Activated CD8-positive, alpha-beta memory T cell treated with anti-CD3 and anti-CD28 coated beads for 24 hours (primary cell): Measurements from ENCODE around the gene HIVEP1.
"Not testable (repeated sequence)": the region's sequence is repeated elsewhere in the genome, so short reads cannot be mapped to it uniquely, and the experiment has no call there.

Experiments used
- DNase-seq: peaks from one replicate; pipeline ENCODE4 v3.0.0-alpha.2; 2020

The HIVEP1 gene

DNA sequence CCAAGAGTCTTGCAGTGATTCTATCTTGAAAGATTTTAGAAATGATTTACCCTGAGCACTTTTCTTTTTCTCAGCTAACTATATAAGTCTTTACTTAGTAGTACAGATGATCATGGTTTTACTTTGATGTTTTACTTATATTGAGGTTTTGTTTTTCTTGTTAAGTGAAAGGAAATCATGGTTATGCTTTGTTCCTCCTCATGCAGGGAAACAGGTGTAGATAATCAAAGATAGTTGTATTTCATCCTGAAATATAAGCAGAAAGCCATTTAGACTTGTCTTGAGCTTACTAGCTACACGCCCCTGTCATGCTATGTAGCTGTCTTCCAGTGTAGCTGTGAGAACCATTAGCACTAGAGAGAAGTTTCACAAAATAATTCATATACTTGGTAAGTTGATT, 113.9 kb downstream of the HIVEP1 start:
- DNase-seq, result no peak

DNA sequence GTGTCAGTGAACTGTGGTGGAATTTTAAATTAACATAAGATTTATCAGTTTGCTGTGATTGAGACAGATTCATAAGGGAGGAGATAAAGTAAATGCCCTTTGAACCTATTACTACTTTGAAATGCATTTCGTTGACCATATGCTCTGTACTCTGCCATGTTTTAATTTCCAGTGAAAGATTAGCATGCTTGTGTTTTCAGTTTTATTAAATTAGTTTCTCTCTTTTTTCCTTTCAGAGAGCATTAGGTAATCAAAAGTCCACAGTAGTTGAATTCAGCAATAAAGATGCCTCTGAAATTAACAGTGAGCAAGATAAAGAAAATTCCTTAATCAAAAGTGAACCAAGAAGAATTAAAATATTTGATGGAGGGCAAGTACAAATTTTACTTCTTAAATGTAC, 117.4 kb downstream of the HIVEP1 start:
- DNase-seq, result no peak

- DNase-seq, result no peak
Measured at GRCh38 chr6:12132351-12133222, 120.5 kb downstream of the HIVEP1 start.

- DNase-seq, result no peak
Measured at GRCh38 chr6:12134581-12134980, 122.5 kb downstream of the HIVEP1 start.

GRCh38 chr6:12134991-12135390, 122.9 kb downstream of the HIVEP1 start:
- no peak for DNase-seq

DNA sequence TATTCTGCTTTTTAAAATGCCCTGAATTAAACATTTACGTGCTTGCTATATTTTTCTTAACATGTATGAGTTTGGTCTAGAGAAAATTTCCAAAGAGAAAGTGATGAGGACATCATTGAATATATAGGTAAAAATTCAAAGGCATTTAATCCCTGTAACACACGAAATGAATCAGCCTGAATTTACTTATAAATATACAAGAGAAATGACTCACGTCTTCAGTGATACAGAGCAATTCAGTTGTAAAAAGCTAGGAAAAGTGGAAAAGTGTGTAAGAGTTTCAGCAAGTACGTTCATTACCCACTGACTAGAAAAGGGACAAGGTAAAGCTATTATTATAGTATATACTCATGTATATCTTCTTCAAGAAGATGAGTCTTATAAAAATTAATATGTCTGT, 124.8 kb downstream of the HIVEP1 start:
- no peak for DNase-seq

DNA sequence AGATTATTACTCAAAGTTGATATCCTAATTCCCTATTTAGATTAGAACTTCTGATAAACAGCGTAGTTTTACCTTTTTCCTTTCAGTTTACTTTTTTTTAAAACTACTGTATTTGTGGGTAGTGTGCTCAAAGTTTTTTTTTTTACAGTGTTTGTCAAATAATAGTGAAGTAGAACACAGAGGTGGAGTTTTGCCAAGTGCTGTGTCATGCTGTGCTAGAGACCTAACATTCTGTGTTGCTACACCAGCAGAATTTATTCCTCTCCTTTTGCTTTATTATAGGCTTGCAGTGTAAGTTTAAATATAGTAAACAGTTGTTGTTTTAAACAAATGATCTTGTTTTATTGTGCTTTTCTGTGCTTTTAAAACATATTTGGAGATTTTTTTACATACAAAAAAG, 125.4 kb downstream of the HIVEP1 start:
- no peak for DNase-seq

DNA sequence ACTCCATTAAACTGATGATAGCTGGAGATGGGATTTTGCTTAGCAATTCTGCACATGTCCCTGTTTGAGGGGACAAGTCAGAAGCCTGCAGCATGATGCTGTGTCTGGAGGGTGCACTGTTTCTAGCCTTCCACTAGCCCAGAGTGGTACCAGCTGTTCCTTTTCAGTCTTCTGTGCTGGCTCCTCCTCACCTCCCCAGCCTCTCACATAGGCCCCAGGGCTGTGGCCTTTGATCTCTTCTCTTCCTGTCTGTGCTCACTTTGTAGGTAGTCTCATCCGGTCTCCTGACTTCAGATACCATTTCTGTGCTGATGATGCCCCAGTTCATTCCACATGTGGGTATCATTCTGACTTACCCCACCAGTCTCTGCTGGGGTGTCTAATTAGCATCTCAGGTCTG, 126.3 kb downstream of the HIVEP1 start:
- DNase-seq, result no peak

DNA sequence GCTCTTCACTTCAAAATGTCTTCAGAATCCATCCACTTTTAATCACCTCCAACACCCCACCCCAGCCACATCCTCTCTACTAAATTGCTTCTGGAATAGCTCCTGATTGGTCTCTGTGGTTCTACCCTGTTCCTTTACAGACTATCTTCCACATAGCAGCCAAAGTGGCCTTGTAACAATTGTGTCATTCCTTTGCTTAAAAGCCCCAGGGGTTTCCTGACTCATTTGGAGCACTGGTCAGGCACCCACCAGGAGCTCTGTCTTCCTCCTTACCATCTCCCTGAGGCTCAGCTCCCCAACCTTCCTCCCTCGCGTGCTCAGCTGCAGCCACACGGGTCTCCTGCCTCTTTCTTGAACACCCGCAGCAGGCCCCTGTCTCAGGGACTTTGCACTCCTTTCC, 126.8 kb downstream of the HIVEP1 start:
- no peak for DNase-seq

DNA sequence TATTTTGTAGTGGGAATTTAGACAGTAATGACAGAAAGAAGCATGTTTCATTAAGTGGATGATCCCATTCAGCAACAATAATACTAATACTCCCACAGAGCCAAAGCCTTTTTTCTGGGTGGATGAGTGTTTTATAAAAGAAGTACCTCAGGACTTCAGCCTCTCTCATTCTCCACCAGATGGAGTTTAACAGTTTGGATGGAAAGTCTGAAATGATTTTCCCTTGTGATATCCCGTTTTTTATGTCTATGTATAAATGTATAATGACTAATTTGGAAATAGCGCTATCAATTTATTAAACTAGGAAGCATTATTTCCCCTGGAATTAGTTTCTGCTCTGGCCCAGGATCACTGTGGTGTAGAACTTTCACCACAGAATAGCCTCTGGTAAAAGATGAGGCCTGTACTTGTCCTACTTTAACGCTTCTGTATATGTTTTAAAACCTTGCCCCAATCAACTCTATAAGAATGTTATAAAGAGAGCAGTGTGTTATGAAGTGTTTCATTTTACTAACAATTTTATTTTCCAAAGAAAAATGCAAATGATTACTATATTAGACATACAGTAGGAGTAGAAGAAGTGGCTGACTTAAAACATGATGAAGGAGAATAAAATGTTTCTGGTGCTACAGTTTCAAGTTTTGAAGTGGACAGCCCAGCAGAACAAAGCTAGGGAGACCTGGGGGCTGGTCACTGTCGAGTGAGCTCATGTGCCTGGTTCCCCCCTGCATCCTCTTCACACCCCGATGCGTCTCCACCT, 135.6 kb downstream of the HIVEP1 start:
- no peak for DNase-seq

- no peak for DNase-seq
Measured at GRCh38 chr6:12148317-12148801, 136.2 kb downstream of the HIVEP1 start.

DNA sequence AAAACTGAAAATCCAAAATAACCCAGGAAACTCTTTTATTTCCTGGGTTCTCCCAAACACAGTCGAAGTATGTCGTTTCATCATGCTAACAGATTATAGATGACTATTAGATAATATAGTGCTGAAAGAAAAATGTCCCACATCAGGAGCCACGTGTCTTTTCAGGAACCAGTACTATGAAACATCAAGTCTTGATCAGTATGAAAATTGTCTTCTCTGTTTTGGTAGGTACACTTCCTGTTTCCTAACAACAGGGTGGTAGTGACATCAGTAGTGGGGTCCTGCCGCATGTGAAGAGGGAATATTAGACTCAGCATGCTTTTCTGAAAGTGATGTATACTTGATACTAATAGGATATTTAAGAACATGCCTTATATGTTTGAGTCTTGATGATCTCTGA, 136.7 kb downstream of the HIVEP1 start:
- DNase-seq, result no peak

GRCh38 chr6:12149944-12150510, 137.9 kb downstream of the HIVEP1 start:
- DNase-seq, result no peak

GRCh38 chr6:12150812-12151432, 138.8 kb downstream of the HIVEP1 start:
- peak; percentile 64 for DNase-seq

GRCh38 chr6:12151433-12151820, 139.3 kb downstream of the HIVEP1 start:
- no peak for DNase-seq

GRCh38 chr6:12152023-12152970, 140.2 kb downstream of the HIVEP1 start:
- DNase-seq, result no peak

GRCh38 chr6:12155769-12156168, 143.7 kb downstream of the HIVEP1 start:
- not testable (repeated sequence) for DNase-seq

DNA sequence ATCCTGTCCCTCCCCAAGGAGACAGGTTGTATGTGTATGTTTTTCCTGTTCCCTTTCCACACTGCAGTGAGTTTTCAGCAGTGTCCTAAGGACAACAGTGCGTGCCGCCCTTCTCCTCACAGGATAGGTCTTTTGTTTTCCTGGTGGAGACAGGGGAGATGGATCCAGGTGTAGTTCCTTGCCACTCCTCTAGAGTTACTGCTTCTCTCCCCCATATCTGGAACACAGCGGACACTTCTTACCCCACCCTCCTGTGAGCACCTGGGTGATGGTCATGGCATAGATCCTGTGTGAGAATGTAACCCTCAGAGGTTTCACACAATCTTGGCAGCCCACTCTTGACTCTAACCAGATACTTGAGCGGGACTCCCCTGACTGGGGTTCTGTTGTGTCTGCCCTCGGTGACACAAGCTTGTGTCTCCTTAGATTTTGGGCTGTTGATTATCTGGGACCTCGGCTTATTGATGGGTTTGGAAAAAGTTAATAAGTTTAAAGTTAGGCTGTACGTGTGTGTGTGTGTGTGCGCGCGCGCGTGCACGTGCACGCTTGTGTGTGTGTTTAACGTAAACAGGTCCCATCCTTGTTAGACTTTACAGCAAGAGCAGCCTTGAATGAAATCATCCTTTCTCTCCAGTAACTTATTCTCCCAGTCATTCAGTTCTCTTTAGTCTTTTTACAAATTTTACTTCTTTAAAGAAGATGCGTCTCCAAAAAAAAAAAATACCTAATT, 146.7 kb downstream of the HIVEP1 start:
- DNase-seq, result no peak

DNA sequence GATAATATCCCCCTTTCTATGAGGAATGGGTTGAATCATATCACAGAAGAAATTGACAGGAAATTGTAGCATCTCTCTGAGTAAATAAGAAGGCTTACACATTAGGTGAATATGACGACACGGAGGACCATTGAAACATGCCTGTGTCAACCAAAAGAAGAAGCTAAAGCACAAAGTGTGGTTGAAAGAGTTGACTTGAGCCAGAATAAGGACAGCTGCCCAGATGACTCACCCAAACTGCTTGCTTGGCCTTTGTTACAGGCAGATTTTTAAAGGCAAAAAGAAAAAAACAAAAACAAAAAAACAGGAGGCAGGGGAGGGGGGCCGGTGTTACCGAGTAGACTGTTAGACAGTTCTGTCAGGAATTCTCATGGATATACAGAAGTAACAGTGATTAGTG, 148.2 kb downstream of the HIVEP1 start:
- DNase-seq, result no peak

- no peak for DNase-seq
Measured at GRCh38 chr6:12162213-12162612, 150.1 kb downstream of the HIVEP1 start.

DNA sequence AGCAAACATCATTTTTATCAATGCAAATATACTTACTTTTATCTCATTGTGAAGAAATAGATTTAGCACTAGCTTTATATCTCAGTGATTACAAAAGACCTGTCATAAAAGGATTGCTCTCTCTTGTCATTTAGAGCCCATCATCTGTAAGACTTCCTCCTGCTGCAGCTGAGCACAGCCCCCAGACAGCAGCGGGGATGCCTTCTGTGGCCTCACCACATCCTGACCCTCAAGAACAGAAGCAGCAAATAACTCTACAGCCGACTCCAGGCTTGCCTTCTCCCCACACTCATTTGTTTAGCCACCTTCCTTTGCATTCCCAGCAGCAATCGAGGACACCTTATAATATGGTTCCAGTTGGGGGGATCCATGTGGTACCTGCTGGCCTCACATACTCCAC, 151.0 kb downstream of the HIVEP1 start:
- peak; percentile 58 for DNase-seq
